KOPT-K1 (cell line): ENCODE measurements around the gene CMIP.
A peak's percentile ranks its signal among the peaks of the same experiment; 100 is the strongest.

Experiments
- H3K27ac ChIP-seq: fragments of 200-600 bp; sonication (generic); 2 replicates; pipeline ENCODE4 v1.5.1; 2016; ENCODE audit warnings: antibody characterized with exemption, mild to moderate bottlenecking, low read depth, low read length; ENCODE audit not compliant: poor library complexity, severe bottlenecking
- H3K36me3 ChIP-seq: fragments of 200-600 bp; sonication (generic); 2 replicates; pipeline ENCODE4 v1.5.1; 2017; ENCODE audit warnings: antibody characterized with exemption, mild to moderate bottlenecking, low read length, moderate library complexity; ENCODE audit not compliant: insufficient read depth
- H3K9me3 ChIP-seq: fragments of 200-600 bp; sonication (generic); 2 replicates; pipeline ENCODE4 v1.5.1; 2017; ENCODE audit warnings: antibody characterized with exemption, low read length, mild to moderate bottlenecking; ENCODE audit not compliant: insufficient read depth, poor library complexity, severe bottlenecking

CMIP gene

DNA sequence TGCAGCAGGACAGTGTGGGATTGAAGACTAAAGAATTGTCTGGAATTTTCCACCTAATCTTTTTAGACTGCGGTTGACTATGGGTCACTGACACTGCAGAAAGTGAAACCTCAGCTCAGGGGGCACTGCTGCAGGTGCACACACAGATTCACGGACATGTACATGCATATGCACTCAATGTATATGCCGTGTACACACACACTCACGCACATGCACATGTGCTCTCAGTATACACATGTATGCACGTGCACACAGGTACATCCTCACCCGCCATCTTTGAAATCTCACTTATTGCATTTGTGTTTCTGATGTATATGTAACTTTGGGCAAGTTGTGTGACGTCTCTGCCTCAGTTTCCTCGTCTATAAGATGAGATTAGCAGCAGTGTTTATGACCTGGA is 27.3 kb downstream of the CMIP start:
- peak overlapping the region; percentile 99 for H3K27ac ChIP-seq
- peaks cover 29% of the 10 kb centered on the region for H3K36me3 ChIP-seq

DNA sequence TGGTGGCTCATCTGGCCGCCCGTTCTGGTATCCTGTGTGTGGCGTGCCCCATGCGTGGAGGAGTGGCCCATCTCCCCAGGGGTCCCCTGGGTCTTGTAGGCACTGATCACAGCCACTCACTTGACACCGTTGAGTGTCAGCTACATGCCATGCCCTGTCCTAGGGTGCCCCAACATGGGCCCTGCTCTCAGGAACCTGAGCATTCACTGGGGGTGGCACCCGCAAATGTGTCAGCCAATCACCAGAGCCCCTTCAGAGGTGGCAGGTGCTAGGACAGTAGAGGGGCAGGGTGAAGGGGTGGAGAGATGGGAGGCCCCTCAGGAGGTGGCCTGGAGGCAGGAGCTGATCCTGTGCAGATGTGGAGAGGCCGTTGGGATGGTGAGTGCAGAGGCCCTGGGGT is 27.8 kb downstream of the CMIP start:
- Histone ChIP-seq H3K9me3 (no peaks in the 10 kb centered on the region), H3K27ac (peak overlapping the region; percentile 99), H3K36me3 (peaks cover 29% of the 10 kb centered on the region)

More for the DNA sequence above, 27.3 kb downstream of the CMIP start:
- H3K9me3 ChIP-seq: no peaks in the 10 kb centered on the region

DNA sequence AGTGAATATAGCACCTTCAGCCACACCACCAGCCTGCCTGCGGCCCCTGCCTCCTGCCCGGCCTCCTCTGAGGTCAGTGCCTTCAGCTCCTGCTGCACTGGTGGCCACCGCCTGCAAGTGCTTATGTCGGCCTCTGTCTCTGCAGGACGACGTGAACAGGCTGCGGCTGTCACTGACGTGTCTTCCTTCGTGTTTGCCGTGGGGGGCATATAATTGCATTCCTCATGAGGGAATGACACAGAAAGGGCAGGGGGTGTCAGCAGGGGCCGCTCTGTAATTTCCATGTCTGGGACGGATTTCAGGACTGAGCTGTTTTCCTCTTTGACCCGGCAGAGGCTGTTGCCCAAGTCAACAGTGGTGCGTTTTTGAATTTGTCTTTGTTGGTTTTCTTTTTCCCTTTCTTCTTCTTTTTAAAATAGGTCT is 28.5 kb downstream of the CMIP start:
- H3K9me3 ChIP-seq: no peaks in the 10 kb centered on the region
- peak overlapping the region; percentile 99 for H3K27ac ChIP-seq
- H3K36me3 ChIP-seq: peaks cover 29% of the 10 kb centered on the region

DNA sequence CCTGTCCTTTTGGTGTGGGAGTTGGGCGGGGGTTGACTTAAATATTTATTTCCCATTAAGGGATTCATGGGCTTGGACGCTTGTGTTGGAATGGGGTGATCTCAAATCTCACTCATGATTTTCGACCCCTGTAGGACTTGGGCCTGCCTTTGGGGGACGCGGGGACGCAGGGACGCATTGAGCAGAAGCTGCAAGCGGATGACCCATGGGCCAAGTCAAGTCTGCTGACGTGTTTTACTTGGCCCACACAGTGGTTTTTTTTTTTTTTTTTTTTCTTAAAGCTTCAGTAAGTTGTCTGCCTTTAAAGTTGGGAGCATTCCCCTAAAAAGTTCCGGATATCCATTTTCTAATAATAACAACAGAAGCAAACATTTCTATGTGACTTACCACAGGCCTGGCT is 28.9 kb downstream of the CMIP start:
- Histone ChIP-seq H3K36me3 (peaks cover 29% of the 10 kb centered on the region), H3K9me3 (no peaks in the 10 kb centered on the region)

DNA sequence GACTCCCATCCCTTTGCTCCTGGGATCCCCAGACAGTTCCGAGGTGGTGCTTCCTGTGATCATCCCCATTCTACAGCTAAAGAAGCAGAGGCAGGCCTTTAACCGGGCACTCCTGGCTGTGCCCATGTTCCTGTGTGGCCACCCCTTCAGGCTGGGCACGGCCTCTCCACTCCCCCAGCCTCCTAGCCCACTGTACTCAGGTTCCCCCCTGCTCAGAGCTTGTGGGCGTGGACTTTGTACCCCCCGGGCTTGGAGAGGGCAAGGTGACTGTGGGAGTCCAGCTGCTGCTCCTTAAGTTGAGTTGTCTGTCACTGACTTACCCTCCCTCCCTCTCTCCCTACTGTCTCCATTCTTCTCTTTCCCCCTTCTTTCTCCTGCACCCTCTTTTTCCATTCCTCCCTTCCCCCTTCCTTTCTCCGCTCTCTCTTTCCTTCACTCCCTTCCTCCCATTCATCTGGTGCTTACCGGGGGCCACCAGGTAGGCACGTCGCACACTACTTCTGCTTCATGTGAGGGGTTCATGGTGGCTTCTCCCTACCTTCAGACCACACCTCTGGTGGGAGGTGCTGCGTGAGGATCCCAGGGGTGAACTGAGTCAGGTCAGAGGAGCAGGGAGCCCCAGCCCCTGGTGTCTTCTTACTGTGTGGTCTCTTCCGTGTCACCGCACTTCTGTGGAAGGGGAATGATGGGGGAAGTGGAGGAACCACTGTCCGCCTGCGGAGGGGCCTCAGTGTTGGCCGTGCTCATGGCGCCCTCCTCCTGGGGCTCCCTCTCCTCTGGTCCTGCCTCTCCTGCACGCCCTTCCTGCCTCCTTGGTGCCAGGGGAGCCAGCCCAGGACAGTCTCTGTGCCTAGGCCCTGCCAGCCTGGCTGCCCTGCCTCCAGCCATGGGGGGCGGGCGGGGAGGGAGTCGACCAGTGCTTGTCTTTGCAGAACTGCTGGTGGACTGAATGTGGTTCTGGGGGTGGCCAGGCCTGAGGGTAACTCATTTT is 29.7 kb downstream of the CMIP start:
- Histone ChIP-seq H3K36me3 (peaks cover 35% of the 10 kb centered on the region), H3K27ac (peak overlapping the region; percentile 23), H3K9me3 (no peaks in the 10 kb centered on the region)

More for the DNA sequence above, 28.9 kb downstream of the CMIP start:
- no peak overlapping the region for H3K27ac ChIP-seq

DNA sequence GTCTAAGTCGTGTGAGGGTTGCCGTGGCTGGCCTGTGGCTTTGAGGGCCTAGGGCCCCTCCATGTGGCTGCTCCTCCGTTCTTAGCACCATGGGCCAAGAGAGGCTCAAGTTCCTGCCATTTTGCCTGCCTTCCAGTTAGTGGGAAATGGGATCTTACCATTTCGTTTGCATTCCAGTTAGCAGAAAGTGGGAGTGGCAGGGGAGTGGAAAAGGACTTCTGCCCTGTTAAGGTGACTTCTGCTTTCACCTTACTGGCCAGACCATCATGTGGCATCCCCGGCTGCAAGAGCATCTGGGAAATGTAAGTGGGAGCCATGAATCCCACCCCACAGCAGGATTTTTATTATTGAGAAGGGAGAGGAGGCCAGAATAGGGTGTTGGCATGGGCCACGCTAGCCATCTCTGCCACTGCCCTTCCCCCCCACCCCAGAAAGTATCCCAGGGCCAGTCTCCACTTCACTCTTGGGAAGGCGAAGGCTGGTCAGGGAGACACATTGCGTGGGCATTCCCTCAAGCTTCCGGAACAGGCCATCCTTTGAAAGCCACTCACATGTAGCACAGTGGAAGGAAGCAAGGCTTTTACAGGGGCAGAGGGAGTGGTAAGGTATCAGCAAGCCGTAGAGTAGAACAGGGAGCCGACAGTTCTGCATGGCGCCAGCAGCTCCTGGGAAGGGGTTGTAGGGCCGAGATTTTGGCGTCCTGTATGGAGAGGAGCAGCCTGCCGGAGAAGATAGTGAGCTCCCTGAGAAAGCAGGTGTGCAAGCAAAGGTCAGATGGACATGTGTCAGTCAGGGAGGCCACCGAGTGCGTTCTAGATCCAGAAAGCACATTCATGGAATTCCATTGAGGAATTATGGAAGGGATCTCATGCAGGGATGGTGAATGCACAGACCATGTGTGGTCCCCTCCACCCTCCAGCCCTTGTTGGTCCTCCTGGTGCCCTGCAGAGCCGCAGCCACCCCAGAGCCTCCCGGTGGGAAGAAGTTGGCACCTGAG is 33.4 kb downstream of the CMIP start:
- peak overlapping the region; percentile 3 for H3K27ac ChIP-seq
- peaks cover 30% of the 10 kb centered on the region for H3K36me3 ChIP-seq
- H3K9me3 ChIP-seq: no peaks in the 10 kb centered on the region

DNA sequence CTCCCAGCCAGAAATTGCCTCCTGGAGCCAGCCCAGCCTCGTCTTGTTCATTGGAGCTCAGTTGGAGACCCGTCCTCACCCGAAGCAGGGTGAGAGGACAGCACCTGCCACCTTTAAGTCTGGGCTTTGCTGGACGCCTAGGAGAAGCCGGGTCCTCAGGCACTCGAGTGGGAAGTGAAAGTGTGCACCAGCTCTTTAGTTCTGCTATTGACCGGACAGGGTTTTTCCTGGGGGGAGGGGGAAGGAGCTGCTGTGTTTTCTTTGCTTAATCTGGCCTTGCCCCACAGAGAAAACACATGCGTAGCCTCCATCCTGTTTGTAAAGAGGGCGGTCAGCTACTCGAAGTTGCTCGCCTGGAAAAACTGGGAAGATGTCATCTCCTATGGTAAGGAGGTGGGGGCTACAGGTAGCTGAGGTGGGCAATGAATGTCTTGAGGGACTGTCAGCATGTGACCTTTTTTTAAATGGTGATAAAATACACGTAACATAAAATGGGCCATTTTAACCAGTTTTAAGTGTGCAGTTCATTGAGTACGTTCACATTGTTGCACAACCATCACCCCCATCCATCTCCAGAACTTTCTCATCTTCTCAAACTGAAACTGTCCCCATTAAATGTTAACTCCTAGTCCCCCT is 34.4 kb downstream of the CMIP start:
- no peaks in the 10 kb centered on the region for H3K9me3 ChIP-seq
- H3K36me3 ChIP-seq: peaks cover 29% of the 10 kb centered on the region
- no peak overlapping the region for H3K27ac ChIP-seq

DNA sequence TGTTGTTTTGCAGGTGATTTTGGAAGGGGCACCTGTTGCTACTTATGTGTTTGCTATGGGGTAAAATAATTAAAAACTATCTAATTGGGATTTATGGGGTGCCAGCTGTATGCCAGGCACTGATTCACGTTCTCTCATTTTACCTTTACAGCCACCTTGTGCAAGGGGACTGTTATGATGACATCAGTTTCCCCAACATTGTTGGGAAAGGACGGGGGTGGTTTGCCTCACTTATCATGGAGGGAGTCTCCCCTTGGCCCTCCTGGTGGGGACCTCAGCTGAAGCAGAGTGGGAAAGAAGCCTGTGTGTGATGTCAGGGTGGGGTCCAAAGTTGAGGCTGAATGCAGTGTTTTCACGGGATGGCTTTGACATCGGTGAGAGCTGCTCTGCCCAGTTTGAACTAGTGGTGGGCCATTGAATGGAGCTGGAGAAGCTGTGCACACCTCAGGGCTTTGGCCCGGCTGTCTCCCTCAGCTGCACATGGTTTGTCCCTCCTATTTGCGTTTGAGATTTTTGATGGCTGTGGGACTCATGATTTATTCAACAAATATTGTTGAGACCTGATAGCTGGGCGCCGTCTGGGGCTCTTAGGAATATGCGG is 36.1 kb downstream of the CMIP start:
- H3K36me3 ChIP-seq: peaks cover 26% of the 10 kb centered on the region
- H3K27ac ChIP-seq: no peak overlapping the region
- H3K9me3 ChIP-seq: no peaks in the 10 kb centered on the region

DNA sequence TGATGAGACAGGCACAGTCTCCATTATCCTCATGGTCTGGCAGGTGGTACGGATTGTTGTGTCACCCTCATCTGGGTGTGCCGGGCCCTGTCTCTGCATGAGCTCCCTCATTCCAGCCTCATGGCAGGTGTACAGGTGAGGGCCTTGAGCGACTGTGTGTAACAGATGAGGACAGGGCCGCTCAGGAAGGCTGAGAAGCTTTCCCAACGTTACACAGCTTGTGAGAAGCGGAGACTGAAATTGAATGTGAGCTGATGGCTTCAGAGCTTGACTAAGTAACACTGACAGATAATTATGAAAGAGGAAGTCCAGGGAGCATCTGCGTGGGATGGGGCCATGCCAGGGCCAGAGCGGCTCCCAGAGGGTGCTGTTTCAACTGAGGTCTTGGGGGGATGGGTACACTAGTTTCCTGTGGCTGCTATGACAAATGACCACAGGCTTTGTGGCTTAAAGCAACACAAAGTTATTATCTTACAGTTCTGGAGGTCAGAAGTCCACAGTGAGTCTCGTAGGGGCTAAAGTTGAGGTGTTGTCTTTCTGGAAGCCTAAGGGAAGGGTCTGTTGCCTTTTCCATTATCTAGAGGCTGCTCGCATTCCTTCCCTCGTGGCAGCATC is 36.7 kb downstream of the CMIP start:
- H3K36me3 ChIP-seq: peaks cover 21% of the 10 kb centered on the region
- no peaks in the 10 kb centered on the region for H3K9me3 ChIP-seq
- H3K27ac ChIP-seq: no peak overlapping the region

DNA sequence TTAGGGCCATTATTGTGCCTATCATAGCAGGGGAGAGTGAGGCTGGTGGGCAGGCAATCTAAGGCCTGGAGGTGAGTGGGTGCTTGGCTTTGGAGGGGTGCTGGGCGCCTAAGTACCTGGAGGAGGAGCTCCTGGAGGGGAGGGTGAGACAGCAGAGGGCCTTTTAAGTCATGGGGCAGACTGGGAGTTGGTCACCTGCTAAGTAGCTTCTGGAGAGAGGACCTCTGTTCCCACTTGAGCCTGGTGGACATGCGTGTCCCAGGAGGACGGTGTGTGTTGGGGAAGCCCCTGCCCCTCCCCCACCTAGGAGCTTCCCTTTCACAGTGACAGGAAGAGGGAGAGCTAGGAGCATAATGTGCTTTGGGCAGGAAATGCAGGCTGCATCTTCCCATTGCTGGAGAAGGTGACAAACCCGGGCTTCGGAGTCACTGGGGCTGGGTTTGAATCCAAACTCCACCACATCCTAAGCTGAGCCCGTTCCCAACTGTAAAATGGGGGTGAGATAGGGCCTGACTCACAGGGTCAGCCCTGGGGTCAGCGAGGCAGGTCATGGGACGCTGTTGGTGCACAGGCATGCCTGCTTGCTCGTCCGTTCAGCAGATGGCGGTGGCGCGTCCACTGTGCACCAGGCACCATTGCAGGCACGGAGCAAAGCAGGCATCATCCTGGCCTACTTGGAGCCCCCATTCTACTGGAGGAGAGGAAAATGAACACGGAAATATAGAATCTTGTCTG is 37.9 kb downstream of the CMIP start:
- no peaks in the 10 kb centered on the region for H3K9me3 ChIP-seq
- peaks cover 16% of the 10 kb centered on the region for H3K36me3 ChIP-seq
- H3K27ac ChIP-seq: no peak overlapping the region

DNA sequence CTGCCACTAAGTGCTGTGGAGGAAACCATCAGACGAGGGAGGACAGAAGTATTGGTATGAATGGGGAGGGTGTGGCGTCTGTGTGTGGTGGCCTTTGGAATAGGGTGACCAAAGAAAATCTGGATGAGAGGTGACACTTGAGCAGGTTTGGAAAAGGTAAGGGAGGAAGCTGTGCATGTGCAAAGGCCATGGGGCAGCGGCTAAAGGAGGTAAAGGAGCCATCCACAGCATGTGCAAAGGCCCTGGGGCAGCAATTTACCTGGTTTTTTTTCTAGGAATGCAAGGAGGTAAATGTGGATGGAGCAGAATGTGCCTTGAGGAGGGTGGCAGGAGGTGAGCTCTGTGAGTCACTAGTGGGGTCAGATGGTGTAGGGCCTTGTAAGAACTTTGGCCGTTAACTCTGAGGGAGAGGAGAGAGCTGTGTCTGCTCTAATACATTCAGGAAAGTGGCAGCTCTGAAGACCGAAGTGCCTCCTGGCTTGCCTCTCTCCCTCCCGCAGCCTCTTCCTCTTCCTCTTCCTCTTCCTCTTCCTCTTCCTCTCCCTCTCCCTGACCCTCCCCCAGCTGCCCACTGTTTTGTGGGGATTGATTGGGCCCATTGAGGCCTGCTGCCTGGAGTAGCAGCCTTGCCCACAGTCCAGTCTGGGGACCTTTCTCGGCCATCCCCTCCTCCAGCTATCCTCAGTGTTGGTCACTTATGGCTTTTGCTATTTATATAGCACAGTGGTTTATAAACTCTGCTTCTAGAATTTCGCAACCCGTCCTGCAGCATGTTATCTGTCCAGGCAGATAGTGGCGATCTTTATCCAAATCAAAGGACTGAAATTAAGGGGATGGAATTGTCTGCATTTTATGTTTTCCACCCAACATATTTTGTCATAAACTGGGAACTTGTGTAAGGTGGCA is 38.7 kb downstream of the CMIP start:
- no peaks in the 10 kb centered on the region for H3K9me3 ChIP-seq
- H3K36me3 ChIP-seq: peaks cover 16% of the 10 kb centered on the region
- no peak overlapping the region for H3K27ac ChIP-seq

DNA sequence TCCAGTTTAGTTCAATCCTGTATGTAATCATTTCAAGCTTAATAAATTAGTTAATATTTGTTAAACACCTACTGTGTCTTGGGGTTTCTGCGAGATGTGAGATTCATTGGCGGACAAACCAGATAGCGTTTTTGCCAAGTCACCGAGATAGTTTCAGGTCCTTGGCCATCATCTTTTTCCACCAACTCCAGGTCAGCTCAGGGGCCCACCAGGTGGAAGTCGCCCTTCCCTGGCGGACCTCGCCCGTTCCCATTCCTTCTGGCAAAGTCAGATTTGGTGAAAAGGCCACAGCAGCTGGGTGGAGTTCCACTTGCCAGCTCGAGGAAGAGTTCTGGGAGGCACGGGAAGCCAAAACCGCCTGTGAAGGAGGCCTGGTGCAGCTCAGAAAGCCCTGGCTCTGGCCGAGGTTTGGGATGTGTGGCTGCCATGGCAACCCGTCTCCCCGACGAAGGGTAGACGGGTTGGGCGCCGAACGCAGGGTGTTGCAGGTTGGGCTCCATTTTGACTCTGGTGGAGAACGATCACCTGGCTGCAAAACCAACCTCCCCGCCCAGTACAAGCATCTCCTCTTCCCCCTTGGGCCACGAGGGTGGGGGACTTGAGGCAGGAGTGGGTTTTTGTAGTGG is 39.5 kb downstream of the CMIP start:
- no peaks in the 10 kb centered on the region for H3K9me3 ChIP-seq
- H3K27ac ChIP-seq: no peak overlapping the region
- H3K36me3 ChIP-seq: peaks cover 12% of the 10 kb centered on the region
